Memory B cell (primary cell): Measurements from ENCODE around the gene KREMEN1.

ENCODE experiments used
- ATAC-seq: fragments of 150-1000 bp; cut with Tn5 transposase; 2 replicates; pipeline ENCODE4 v1.10.0; 2021; ENCODE audit warnings: low read depth, mild to moderate bottlenecking, moderate library complexity
- DNase-seq, 2 donors: peaks; one replicate each; pipeline ENCODE4 v3.0.0; 2022; ENCODE audit warnings: low spot score in 2 of 2
- H3K27ac Mint-ChIP-seq: one replicate; pipeline ENCODE4 v1.8.0; 2022; ENCODE audit warnings: mild to moderate bottlenecking, moderate library complexity, mixed read lengths
- H3K27me3 Mint-ChIP-seq: one replicate; pipeline ENCODE4 v1.8.0; 2022; ENCODE audit warnings: mixed read lengths
- H3K36me3 Mint-ChIP-seq: one replicate; pipeline ENCODE4 v1.8.0; 2022; ENCODE audit warnings: mild to moderate bottlenecking, mixed read lengths
- H3K4me1 Mint-ChIP-seq: one replicate; pipeline ENCODE4 v1.8.0; 2022; ENCODE audit warnings: mixed read lengths
- H3K4me3 Mint-ChIP-seq: one replicate; pipeline ENCODE4 v1.8.0; 2022; ENCODE audit warnings: mild to moderate bottlenecking, moderate library complexity, mixed read lengths
- H3K9me3 Mint-ChIP-seq: one replicate; pipeline ENCODE4 v1.8.0; 2022; ENCODE audit warnings: mixed read lengths

Gene KREMEN1

DNA sequence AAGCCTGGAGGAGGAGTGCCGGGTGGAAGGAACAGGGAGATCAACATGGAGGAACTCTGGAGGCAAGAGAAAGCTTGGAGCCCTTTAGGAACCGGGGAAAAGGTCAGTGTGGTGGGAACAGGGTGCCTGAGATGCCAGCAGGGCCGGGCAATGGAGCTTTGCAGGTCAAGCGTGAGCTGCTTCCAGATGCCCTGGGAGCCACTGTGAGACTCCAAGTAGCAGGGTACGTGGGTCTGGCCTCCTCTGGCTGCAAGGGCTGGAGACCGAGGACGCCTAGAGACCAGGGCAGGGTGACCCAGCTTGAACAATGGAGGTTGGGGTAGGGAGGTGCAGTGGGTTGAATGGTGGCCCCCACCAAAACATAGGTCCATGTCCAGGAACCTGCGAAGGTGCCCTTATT, 117.2 kb downstream of the KREMEN1 start:
- H3K27ac Mint-ChIP-seq: no peak overlapping the region
- H3K4me1 Mint-ChIP-seq: no peaks in the 10 kb centered on the region
- H3K36me3 Mint-ChIP-seq: peaks cover 2% of the 10 kb centered on the region
- H3K9me3 Mint-ChIP-seq: peaks cover 4% of the 10 kb centered on the region
- no peak overlapping the region for H3K4me3 Mint-ChIP-seq
- no peak for ATAC-seq
- DNase-seq: no peak
- H3K27me3 Mint-ChIP-seq: peaks cover 11% of the 10 kb centered on the region

DNA sequence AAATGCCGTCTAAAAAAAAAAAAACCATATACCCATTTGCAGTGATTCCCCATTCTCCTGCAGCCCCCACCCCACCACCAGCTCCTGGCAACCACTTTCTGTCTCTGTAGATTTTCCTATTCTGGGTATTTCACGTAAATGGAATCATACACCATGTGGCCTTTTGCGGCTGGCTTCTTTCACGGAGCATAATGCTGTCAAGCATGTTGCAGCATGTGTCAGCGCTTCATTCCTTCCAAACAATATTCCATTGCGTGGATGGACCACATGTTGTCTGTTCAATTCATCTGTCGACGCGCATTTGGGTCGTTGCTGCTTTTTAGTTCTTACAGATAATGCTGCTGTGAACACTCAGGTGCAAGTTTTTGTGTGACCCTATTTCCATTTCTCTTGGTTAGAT, 118.1 kb downstream of the KREMEN1 start:
- H3K36me3 Mint-ChIP-seq: peaks cover 2% of the 10 kb centered on the region
- ATAC-seq (no peak), DNase-seq (no peak)
- no peak overlapping the region for H3K4me3 Mint-ChIP-seq
- peaks cover 12% of the 10 kb centered on the region for H3K27me3 Mint-ChIP-seq
- no peak overlapping the region for H3K27ac Mint-ChIP-seq
- no peaks in the 10 kb centered on the region for H3K4me1 Mint-ChIP-seq
- peaks cover 4% of the 10 kb centered on the region for H3K9me3 Mint-ChIP-seq

GRCh38 chr22:29193021-29193420, 120.2 kb downstream of the KREMEN1 start:
- no peak for ATAC-seq
- Mint-ChIP-seq H3K36me3 (peaks cover 2% of the 10 kb centered on the region), H3K27me3 (peaks cover 15% of the 10 kb centered on the region)

GRCh38 chr22:29194184-29194583, 121.3 kb downstream of the KREMEN1 start:
- Mint-ChIP-seq H3K4me1 (peaks cover 2% of the 10 kb centered on the region), H3K27ac (no peak overlapping the region), H3K4me3 (no peak overlapping the region), H3K9me3 (peaks cover 4% of the 10 kb centered on the region), H3K27me3 (peaks cover 17% of the 10 kb centered on the region), H3K36me3 (peaks cover 2% of the 10 kb centered on the region)
- no peak for DNase-seq
- no peak for ATAC-seq

More at GRCh38 chr22:29193021-29193420, 120.2 kb downstream of the KREMEN1 start:
- Mint-ChIP-seq H3K9me3 (peaks cover 4% of the 10 kb centered on the region), H3K27ac (no peak overlapping the region), H3K4me3 (no peak overlapping the region), H3K4me1 (peaks cover 2% of the 10 kb centered on the region)
- no peak for DNase-seq

DNA sequence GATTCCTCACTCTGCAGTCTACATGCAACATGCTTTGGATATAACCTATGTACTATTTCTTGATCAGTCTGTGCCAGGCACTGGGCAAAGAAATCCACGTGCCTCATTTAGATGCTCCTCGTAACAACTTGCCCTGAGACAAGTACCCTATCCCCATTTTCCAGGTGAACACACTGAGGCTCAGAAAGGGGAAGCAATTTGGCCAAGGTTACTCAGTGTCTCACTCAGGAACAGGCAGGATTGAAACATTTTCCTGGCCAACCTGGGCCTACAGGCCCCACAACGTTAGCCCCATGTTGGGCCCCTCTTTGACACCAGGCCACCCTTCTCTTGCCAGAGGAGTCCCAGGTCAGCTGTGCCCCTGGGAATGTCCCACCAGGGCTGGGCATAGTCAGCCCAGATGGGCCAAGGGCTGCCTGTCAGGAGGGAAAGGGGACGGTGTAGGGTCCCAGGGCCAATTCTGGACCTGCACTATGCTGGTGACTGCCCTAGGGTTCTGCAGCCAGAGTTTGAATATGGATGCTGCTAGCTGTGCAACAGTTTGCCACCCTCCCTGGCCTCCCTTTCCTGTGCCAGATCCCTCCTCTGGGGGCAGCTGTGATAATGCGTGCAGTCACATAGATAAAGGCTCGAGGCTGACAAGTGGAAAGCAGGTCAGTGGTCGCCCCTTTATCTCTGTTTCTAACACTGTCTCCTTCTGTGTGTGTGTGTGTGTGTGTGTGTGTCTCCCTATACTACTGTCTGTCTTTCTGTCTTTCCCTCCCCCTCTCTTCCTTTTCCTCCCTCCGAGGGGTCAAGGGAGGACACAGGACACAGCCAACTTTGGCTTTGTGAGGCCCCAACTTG, 122.5 kb downstream of the KREMEN1 start:
- Mint-ChIP-seq H3K36me3 (peaks cover 2% of the 10 kb centered on the region), H3K4me3 (no peak overlapping the region)
- ATAC-seq: no peak

DNA sequence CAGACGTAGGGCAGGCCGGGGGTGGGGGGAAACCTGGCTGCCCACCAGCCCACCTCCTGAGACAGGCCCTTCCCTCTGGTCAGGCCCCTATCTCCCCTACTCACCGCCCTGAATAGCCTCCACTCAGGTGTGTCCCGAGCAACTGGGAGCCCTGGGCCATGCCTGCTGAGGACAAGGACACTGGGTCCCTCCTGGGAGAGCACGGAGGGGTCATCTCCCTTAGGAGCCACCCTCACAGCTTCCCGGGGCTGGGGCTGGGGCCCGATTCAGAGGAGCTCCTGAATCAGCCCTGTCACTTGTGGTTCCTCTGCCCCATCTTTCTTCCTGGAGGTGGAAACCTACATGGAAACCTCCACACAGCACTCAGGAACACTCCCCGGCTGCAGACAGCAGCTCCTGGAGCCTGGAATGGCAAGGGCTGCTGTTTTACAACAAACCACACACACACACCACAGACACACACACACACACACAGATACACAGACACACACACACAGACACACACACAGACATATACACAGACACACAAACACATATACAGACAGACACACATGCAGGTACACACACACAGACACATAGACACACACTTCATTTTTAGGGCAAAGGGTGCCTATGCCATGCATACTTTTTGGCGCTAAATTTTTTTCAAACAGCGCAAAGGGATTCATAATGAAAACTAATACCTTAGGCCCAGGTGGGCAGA, 123.3 kb downstream of the KREMEN1 start:
- H3K27ac Mint-ChIP-seq: no peak overlapping the region
- H3K36me3 Mint-ChIP-seq: peaks cover 2% of the 10 kb centered on the region
- peaks cover 4% of the 10 kb centered on the region for H3K9me3 Mint-ChIP-seq
- DNase-seq (no peak), ATAC-seq (no peak)
- H3K4me3 Mint-ChIP-seq: no peak overlapping the region
- H3K27me3 Mint-ChIP-seq: peaks cover 26% of the 10 kb centered on the region
- H3K4me1 Mint-ChIP-seq: peaks cover 2% of the 10 kb centered on the region

More for the DNA sequence above, 122.5 kb downstream of the KREMEN1 start:
- H3K27ac Mint-ChIP-seq: no peak overlapping the region
- peaks cover 2% of the 10 kb centered on the region for H3K4me1 Mint-ChIP-seq
- peaks cover 4% of the 10 kb centered on the region for H3K9me3 Mint-ChIP-seq
- DNase-seq: no peak
- peaks cover 20% of the 10 kb centered on the region for H3K27me3 Mint-ChIP-seq

GRCh38 chr22:29197096-29197495, 124.3 kb downstream of the KREMEN1 start:
- Mint-ChIP-seq H3K27ac (no peak overlapping the region), H3K4me1 (peaks cover 3% of the 10 kb centered on the region), H3K36me3 (peaks cover 2% of the 10 kb centered on the region), H3K9me3 (peaks cover 4% of the 10 kb centered on the region), H3K27me3 (peaks cover 30% of the 10 kb centered on the region), H3K4me3 (no peak overlapping the region)
- no peak for DNase-seq
- ATAC-seq: no peak

DNA sequence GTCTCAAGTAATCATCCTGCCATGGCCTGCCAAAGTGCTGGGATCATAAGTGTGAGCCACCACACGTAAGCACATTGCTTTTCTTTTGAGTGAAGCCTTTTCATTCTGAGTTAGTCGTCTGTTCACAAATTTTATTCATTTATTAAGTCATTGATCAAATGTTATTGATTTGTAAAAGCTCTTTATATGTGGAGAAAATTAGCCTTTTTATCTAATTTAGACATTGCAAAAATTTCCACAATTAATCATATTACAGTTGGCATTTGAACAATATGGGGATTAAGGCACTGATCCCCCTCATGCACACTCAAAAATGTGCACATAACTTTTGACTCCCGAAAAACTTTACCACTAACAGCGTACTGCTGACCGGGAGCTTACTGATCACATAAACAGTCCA, 125.4 kb downstream of the KREMEN1 start:
- peaks cover 9% of the 10 kb centered on the region for H3K4me1 Mint-ChIP-seq
- no peak overlapping the region for H3K27ac Mint-ChIP-seq
- DNase-seq (no peak), ATAC-seq (no peak)
- H3K27me3 Mint-ChIP-seq: peaks cover 33% of the 10 kb centered on the region
- peaks cover 2% of the 10 kb centered on the region for H3K36me3 Mint-ChIP-seq
- H3K4me3 Mint-ChIP-seq: no peak overlapping the region
- H3K9me3 Mint-ChIP-seq: peaks cover 4% of the 10 kb centered on the region

DNA sequence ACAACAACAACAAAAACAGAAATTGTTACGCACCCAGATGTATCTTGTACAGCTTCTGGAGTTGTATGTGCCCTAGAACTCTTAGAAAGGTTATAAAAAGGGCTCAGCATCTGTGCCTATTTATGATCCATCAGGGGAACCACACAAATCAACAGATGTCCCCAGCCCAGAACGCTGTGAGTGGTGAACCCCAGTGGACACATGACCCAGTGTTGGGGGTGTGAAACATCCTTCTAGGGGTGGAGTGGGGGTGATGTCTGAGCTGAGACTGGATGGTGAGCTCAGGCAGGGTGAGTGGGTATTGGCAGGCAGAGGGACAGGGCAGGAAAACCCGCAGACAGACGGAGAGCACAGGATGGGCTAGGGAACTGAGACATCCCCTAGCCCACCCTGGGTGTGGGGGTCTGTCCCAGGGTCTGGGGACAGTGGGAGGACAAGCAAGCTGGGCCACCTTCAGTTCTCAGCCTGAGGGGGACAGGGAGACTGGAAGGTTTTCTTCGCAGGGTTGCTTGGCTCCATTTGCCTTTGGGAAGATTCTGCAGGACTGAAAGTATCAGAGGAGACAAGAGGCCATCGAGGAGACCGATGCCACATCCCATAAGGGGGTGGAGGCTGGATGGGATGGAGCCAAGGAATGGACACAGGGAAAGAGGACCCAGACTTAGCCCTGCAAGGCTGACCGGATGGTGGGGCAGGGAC, 127.0 kb downstream of the KREMEN1 start:
- DNase-seq (no peak), ATAC-seq (no peak)
- Mint-ChIP-seq H3K36me3 (peaks cover 2% of the 10 kb centered on the region), H3K4me1 (peaks cover 11% of the 10 kb centered on the region), H3K27ac (no peak overlapping the region), H3K27me3 (peaks cover 36% of the 10 kb centered on the region), H3K9me3 (peaks cover 2% of the 10 kb centered on the region), H3K4me3 (no peak overlapping the region)

DNA sequence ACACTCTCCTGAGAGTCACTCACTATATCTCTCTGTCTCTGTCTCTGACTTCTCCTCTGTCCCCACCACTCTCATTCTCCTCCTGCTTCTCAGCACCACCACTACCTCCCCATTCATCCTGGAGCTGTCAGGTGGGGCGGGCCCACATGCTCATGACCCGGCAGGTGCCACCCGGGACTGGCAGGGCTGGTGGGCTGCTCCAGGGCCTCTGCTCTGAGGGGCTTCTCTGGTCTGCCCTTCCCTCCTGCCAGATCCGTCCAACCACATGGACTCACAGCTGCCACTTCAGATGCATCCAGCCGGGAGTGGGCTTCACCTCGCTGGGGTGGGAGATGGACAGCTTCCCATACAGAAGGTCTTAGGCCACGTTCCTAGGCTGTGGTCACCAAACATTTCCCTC, 128.1 kb downstream of the KREMEN1 start:
- no peak overlapping the region for H3K27ac Mint-ChIP-seq
- peaks cover 35% of the 10 kb centered on the region for H3K27me3 Mint-ChIP-seq
- no peak for ATAC-seq
- H3K4me3 Mint-ChIP-seq: no peak overlapping the region
- H3K36me3 Mint-ChIP-seq: no peaks in the 10 kb centered on the region
- no peak for DNase-seq
- H3K9me3 Mint-ChIP-seq: no peaks in the 10 kb centered on the region
- peaks cover 12% of the 10 kb centered on the region for H3K4me1 Mint-ChIP-seq

DNA sequence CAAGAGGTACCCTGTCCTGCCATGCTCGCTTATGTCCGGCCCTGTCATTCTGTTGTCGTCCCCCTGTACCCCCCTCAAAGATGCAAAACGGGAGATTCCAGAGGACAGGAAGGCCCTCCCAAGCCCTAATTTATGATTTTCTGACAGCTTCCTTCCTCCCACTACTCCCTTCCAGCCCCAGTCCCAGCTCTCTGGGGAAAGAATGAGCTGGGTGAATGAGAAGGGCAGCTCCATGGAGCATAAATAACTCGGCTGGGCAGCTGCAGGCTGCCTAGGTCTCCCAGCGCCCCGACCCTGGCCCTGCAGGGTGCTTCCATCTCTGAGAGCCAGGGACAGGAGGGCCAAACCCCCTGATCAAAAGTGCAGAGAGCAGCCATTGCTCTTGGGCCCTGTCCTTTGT, 128.9 kb downstream of the KREMEN1 start:
- Mint-ChIP-seq H3K36me3 (no peaks in the 10 kb centered on the region), H3K4me3 (no peak overlapping the region), H3K9me3 (no peaks in the 10 kb centered on the region), H3K27ac (no peak overlapping the region), H3K27me3 (peaks cover 36% of the 10 kb centered on the region), H3K4me1 (peaks cover 12% of the 10 kb centered on the region)
- DNase-seq (no peak), ATAC-seq (no peak)

GRCh38 chr22:29202212-29203192, 129.7 kb downstream of the KREMEN1 start:
- Mint-ChIP-seq H3K27ac (no peak overlapping the region), H3K4me1 (peaks cover 12% of the 10 kb centered on the region), H3K4me3 (no peak overlapping the region), H3K9me3 (no peaks in the 10 kb centered on the region), H3K36me3 (no peaks in the 10 kb centered on the region), H3K27me3 (peaks cover 36% of the 10 kb centered on the region)
- DNase-seq (peak in 1 of 2 donors; percentile 15), ATAC-seq (peak; percentile 73)
